HepG2 (cell line): Measurements from ENCODE around the gene CYSRT1. TPM values are rescaled to one million over a fixed set of nuclear protein-coding genes. Genes with fewer than 3 reads are reported as not detected.

ENCODE experiments used
- ASH2L ChIP-seq: fragments of 300-600, 200-600 bp; sonication (generic); IDR thresholded peaks from 2 replicates; pipeline ENCODE4 v1.7.0; 2017; ENCODE audit warnings: low read depth, mild to moderate bottlenecking, moderate library complexity, mixed read lengths, low read length; ENCODE audit not compliant: insufficient read length
- CBX1 ChIP-seq: IDR thresholded peaks from one replicate; pipeline ENCODE4 v1.6.1; 2016; ENCODE audit warnings: antibody characterized with exemption, low read depth
- HDAC1 ChIP-seq: sonication (generic); formaldehyde crosslinking; IDR thresholded peaks from 2 replicates; pipeline ENCODE4 v1.5.1; 2020; ENCODE audit warnings: mild to moderate bottlenecking, missing genetic modification reagents
- HOXD1 ChIP-seq: sonication (generic); formaldehyde crosslinking; IDR thresholded peaks from 2 replicates; pipeline ENCODE4 v1.5.0; 2020; ENCODE audit warnings: missing genetic modification reagents
- ISX ChIP-seq: sonication (generic); formaldehyde crosslinking; conservative IDR thresholded peaks from 2 replicates; pipeline ENCODE4 v1.5.0; 2020; ENCODE audit warnings: missing genetic modification reagents
- JUND ChIP-seq: sonication (generic); formaldehyde crosslinking; IDR thresholded peaks from 2 replicates; pipeline ENCODE4 v1.8.0; 2022; ENCODE audit warnings: mild to moderate bottlenecking, missing genetic modification reagents
- KAT7 ChIP-seq: IDR thresholded peaks from 2 replicates; pipeline ENCODE4 v1.6.1; 2018; ENCODE audit warnings: borderline replicate concordance, missing compliant biosample characterization
- MIXL1 ChIP-seq: IDR thresholded peaks from 2 replicates; pipeline ENCODE4 v1.6.1; 2016
- NFYC ChIP-seq: IDR thresholded peaks from 2 replicates; pipeline ENCODE4 v1.6.1; 2016; ENCODE audit warnings: missing genetic modification reagents, missing compliant biosample characterization
- PPARG ChIP-seq: conservative IDR thresholded peaks from 2 replicates; pipeline ENCODE4 v1.6.1; 2016; ENCODE audit warnings: missing biosample characterization, missing genetic modification reagents
- TBP ChIP-seq: sonication (generic); formaldehyde crosslinking; IDR thresholded peaks from 2 replicates; pipeline ENCODE4 v1.5.0; 2020; ENCODE audit warnings: missing genetic modification reagents
- ZBTB42 ChIP-seq: sonication (generic); formaldehyde crosslinking; IDR thresholded peaks from 2 replicates; pipeline ENCODE4 v1.5.0; 2020; ENCODE audit warnings: mild to moderate bottlenecking, missing genetic modification reagents
- ZEB1 ChIP-seq: IDR thresholded peaks from 2 replicates; pipeline ENCODE4 v1.6.1; 2012; ENCODE audit warnings: mild to moderate bottlenecking, low read depth, inconsistent platforms; ENCODE audit not compliant: insufficient replicate concordance
- ZFP37 ChIP-seq: sonication (generic); formaldehyde crosslinking; IDR thresholded peaks from 2 replicates; pipeline ENCODE4 v1.4.0; 2020; ENCODE audit warnings: missing genetic modification reagents, borderline replicate concordance
- ZNF180 ChIP-seq: sonication (generic); formaldehyde crosslinking; IDR thresholded peaks from 2 replicates; pipeline ENCODE4 v1.4.0; 2020; ENCODE audit warnings: low read depth, missing genetic modification reagents, borderline replicate concordance
- ZNF292 ChIP-seq: sonication (generic); formaldehyde crosslinking; IDR thresholded peaks from 2 replicates; pipeline ENCODE4 v1.8.1; 2022; ENCODE audit warnings: mild to moderate bottlenecking, low read depth, missing genetic modification reagents, borderline replicate concordance
- ZNF775 ChIP-seq: sonication (generic); formaldehyde crosslinking; IDR thresholded peaks from 2 replicates; pipeline ENCODE4 v1.4.0; 2020; ENCODE audit warnings: missing genetic modification reagents, mild to moderate bottlenecking, moderate library complexity, borderline replicate concordance
- ZNF891 ChIP-seq: sonication (generic); formaldehyde crosslinking; IDR thresholded peaks from 2 replicates; pipeline ENCODE4 v1.5.0; 2020; ENCODE audit warnings: mild to moderate bottlenecking, missing genetic modification reagents
- polyA plus RNA-seq, 8 experiments: library from polyadenylated mRNA; depleted of rRNA in 3 of 8; stranded (reverse) in 7 of 8; unstranded in 1 of 8; fragments of >200 nt; fragmentation: Illumina TruSeq in 4 of 8; extraction: Trizol in 4 of 8; gene quantifications; 2 replicates each; pipeline versions ENCODE4 v1.2.1 to v1.2.3, GENCODE V29; 2011 to 2016; ENCODE audit warnings: low read depth in 4 of 8, missing spikeins in 1 of 8, mixed read lengths in 1 of 8; ENCODE audit not compliant: insufficient read depth in 1 of 8
- total RNA-seq, 5 experiments: library from RNA; depleted of rRNA; stranded (reverse); fragments of >200 nt; fragmentation: Illumina TruSeq; extraction: Trizol; gene quantifications; 2 replicates each; pipeline ENCODE4 v1.2.3, GENCODE V29; 2016; ENCODE audit warnings: low read depth in 1 of 5
- TF ChIP-seq, protein P1 (sequence below): sonication (generic); formaldehyde crosslinking; IDR thresholded peaks from 2 replicates; pipeline ENCODE4 v1.4.0; 2020; ENCODE audit warnings: missing genetic modification reagents, borderline replicate concordance
- TF ChIP-seq, protein P2 (sequence below): sonication (generic); formaldehyde crosslinking; IDR thresholded peaks from 2 replicates; pipeline ENCODE4; 2020; ENCODE audit warnings: missing genetic modification reagents, mild to moderate bottlenecking, borderline replicate concordance
- TF ChIP-seq, protein P3 (sequence below): sonication (generic); formaldehyde crosslinking; IDR thresholded peaks from 2 replicates; pipeline ENCODE4 v1.8.0; 2022; ENCODE audit warnings: mild to moderate bottlenecking, missing genetic modification reagents, moderate library complexity
- TF ChIP-seq, protein P4 (sequence below): sonication (generic); formaldehyde crosslinking; IDR thresholded peaks from 2 replicates; pipeline ENCODE4 v1.5.0; 2020; ENCODE audit warnings: mild to moderate bottlenecking, missing genetic modification reagents

CYSRT1 gene
- total and polyA plus RNA-seq, 2 of the 13 experiments (the other 11 are each of a cell fraction or from before 2014, with no cell fraction given), result 1.5 to 2.1 TPM

DNA sequence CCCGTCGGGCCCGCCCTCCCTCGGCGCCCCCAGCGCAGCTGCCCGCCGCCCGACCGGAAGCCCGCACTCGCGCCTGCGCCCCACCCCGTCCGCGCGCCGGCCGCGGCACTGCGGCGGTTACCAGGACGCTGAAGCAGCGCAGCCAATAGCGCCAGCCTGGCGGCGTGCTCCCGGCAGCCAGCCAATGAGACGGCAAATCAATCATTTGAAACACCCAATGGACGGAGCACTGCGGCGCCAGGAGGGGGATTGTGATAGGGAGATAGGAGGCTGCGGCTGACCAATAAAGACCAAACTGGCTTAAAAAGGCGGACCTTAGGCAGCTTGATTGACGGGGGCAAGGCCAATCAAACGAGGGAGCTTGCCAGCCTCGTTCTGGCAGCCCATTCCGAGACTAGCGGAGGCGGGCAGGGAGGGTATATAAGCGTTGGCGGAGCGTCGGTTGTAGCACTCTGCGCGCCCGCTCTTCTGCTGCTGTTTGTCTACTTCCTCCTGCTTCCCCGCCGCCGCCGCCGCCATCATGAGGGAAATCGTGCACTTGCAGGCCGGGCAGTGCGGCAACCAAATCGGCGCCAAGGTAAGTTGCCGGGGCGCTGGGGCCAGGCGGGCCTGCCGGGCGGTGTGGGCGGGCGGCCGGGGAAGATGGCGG, 16.0 kb downstream of the CYSRT1 start, which contains the start of gene TUBB4B (continued):
- TF ChIP-seq ZNF891 (CRISPR knock-in tag) (peak; percentile 81; the same call in 1 of the 2 replicates), ZNF775 (CRISPR knock-in tag) (no peak), NFYC (CRISPR knock-in tag) (peak; percentile 97), ZEB1 (no peak), KAT7 (0 out of 2 replicates have a peak, but pooled peaks have one; percentile 30), ISX (CRISPR knock-in tag) (0 out of 2 replicates have a peak, but pooled peaks have one; percentile 69), PPARG (CRISPR knock-in tag) (no peak), ZBTB42 (CRISPR knock-in tag) (no peak), MIXL1 (0 out of 2 replicates have a peak, but pooled peaks have one; percentile 52), ZNF180 (CRISPR knock-in tag) (0 out of 2 replicates have a peak, but pooled peaks have one; percentile 45), ZFP37 (CRISPR knock-in tag) (0 out of 2 replicates have a peak, but pooled peaks have one; percentile 60), TBP (0 out of 2 replicates have a peak, but pooled peaks have one; percentile 53), ASH2L (no peak), HDAC1 (no peak), CBX1 (peak; percentile 97), JUND (CRISPR knock-in tag) (no peak), HOXD1 (CRISPR knock-in tag) (no peak), ZNF292 (no peak)
- TF ChIP-seq, protein P1, sequence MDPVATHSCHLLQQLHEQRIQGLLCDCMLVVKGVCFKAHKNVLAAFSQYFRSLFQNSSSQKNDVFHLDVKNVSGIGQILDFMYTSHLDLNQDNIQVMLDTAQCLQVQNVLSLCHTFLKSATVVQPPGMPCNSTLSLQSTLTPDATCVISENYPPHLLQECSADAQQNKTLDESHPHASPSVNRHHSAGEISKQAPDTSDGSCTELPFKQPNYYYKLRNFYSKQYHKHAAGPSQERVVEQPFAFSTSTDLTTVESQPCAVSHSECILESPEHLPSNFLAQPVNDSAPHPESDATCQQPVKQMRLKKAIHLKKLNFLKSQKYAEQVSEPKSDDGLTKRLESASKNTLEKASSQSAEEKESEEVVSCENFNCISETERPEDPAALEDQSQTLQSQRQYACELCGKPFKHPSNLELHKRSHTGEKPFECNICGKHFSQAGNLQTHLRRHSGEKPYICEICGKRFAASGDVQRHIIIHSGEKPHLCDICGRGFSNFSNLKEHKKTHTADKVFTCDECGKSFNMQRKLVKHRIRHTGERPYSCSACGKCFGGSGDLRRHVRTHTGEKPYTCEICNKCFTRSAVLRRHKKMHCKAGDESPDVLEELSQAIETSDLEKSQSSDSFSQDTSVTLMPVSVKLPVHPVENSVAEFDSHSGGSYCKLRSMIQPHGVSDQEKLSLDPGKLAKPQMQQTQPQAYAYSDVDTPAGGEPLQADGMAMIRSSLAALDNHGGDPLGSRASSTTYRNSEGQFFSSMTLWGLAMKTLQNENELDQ (CRISPR knock-in tag), result peak; percentile 84; the same call in 1 of the 2 replicates
- TF ChIP-seq, protein P2, sequence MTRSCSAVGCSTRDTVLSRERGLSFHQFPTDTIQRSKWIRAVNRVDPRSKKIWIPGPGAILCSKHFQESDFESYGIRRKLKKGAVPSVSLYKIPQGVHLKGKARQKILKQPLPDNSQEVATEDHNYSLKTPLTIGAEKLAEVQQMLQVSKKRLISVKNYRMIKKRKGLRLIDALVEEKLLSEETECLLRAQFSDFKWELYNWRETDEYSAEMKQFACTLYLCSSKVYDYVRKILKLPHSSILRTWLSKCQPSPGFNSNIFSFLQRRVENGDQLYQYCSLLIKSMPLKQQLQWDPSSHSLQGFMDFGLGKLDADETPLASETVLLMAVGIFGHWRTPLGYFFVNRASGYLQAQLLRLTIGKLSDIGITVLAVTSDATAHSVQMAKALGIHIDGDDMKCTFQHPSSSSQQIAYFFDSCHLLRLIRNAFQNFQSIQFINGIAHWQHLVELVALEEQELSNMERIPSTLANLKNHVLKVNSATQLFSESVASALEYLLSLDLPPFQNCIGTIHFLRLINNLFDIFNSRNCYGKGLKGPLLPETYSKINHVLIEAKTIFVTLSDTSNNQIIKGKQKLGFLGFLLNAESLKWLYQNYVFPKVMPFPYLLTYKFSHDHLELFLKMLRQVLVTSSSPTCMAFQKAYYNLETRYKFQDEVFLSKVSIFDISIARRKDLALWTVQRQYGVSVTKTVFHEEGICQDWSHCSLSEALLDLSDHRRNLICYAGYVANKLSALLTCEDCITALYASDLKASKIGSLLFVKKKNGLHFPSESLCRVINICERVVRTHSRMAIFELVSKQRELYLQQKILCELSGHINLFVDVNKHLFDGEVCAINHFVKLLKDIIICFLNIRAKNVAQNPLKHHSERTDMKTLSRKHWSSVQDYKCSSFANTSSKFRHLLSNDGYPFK (CRISPR knock-in tag), result 0 out of 2 replicates have a peak, but pooled peaks have one; percentile 10
- TF ChIP-seq, protein P3, sequence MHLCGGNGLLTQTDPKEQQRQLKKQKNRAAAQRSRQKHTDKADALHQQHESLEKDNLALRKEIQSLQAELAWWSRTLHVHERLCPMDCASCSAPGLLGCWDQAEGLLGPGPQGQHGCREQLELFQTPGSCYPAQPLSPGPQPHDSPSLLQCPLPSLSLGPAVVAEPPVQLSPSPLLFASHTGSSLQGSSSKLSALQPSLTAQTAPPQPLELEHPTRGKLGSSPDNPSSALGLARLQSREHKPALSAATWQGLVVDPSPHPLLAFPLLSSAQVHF, result 0 out of 2 replicates have a peak, but pooled peaks have one; percentile 45
- TF ChIP-seq, protein P4, sequence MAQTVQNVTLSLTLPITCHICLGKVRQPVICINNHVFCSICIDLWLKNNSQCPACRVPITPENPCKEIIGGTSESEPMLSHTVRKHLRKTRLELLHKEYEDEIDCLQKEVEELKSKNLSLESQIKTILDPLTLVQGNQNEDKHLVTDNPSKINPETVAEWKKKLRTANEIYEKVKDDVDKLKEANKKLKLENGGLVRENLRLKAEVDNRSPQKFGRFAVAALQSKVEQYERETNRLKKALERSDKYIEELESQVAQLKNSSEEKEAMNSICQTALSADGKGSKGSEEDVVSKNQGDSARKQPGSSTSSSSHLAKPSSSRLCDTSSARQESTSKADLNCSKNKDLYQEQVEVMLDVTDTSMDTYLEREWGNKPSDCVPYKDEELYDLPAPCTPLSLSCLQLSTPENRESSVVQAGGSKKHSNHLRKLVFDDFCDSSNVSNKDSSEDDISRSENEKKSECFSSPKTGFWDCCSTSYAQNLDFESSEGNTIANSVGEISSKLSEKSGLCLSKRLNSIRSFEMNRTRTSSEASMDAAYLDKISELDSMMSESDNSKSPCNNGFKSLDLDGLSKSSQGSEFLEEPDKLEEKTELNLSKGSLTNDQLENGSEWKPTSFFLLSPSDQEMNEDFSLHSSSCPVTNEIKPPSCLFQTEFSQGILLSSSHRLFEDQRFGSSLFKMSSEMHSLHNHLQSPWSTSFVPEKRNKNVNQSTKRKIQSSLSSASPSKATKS (CRISPR knock-in tag), result no peak
